K562 (cell line): ENCODE measurements around the gene SLAMF8. TPM values are rescaled to one million over a fixed set of nuclear protein-coding genes. Genes with fewer than 3 reads are reported as not detected.

Source experiments
- CBFB ChIP-seq: sonication (generic); formaldehyde crosslinking; IDR thresholded peaks from 2 replicates; pipeline ENCODE4 v1.4.0; 2020; ENCODE audit warnings: mild to moderate bottlenecking, missing genetic modification reagents
- FOXA3 ChIP-seq, 2 experiments: fragments of 450-650 bp in 1 of 2; sonication (generic) in 1 of 2; formaldehyde crosslinking; IDR thresholded peaks in 1 of 2; conservative IDR thresholded peaks in 1 of 2; 2 replicates each; pipeline versions ENCODE4 v1.4.0 to v1.8.0; 2020 to 2022; ENCODE audit warnings: mild to moderate bottlenecking in 2 of 2, missing genetic modification reagents in 1 of 2
- TFAM ChIP-seq: fragments of 250-450 bp; sonication (Bioruptor Pico); conservative IDR thresholded peaks from 2 replicates; pipeline ENCODE4 v1.5.0; 2021; ENCODE audit warnings: mild to moderate bottlenecking, moderate library complexity
- ZNF121 ChIP-seq: sonication (generic); formaldehyde crosslinking; conservative IDR thresholded peaks from 2 replicates; pipeline ENCODE4 v1.8.0; 2022; ENCODE audit warnings: missing genetic modification reagents
- polyA plus RNA-seq, 8 experiments: library from polyadenylated mRNA; depleted of rRNA in 4 of 8; stranded (reverse) in 5 of 8; unstranded in 3 of 8; fragments of >200 nt; fragmentation: Nextera tagmentation in 2 of 8; fragmentation: Illumina TruSeq in 1 of 8; extraction: Ambion mirVana in 2 of 8; extraction: Trizol in 1 of 8; gene quantifications; 2 replicates each; pipeline versions ENCODE4 v1.2.1 to v1.2.3, GENCODE V29; 2011 to 2014; ENCODE audit warnings: inconsistent platforms in 1 of 8, missing spikeins in 1 of 8
- total RNA-seq, 7 experiments: library from RNA; depleted of rRNA in 6 of 7; stranded (reverse); fragments of >200 nt in 6 of 7; fragmentation: Illumina TruSeq in 2 of 7; extraction: Trizol in 2 of 7; gene quantifications; 2 replicates each; pipeline versions ENCODE4 v1.2.1 to v1.2.3, GENCODE V29; 2011 to 2021; ENCODE audit warnings: low replicate concordance in 1 of 7
- TF ChIP-seq, protein P1 (sequence below), 2 experiments: fragments of 450-650 bp; IDR thresholded peaks; 2 replicates each; pipeline ENCODE4 v1.6.1; 2016; ENCODE audit warnings: mild to moderate bottlenecking in 2 of 2, borderline replicate concordance in 1 of 2, low read depth in 1 of 2, moderate library complexity in 1 of 2
- TF ChIP-seq, protein P2 (sequence below): sonication (generic); formaldehyde crosslinking; IDR thresholded peaks from 2 replicates; pipeline ENCODE4 v1.8.1; 2023; ENCODE audit warnings: mild to moderate bottlenecking, missing genetic modification reagents, moderate library complexity
- TF ChIP-seq, protein P3 (sequence below): sonication (generic); formaldehyde crosslinking; IDR thresholded peaks from 2 replicates; pipeline ENCODE4 v1.4.0; 2020; ENCODE audit warnings: mild to moderate bottlenecking, missing genetic modification reagents

SLAMF8 gene
- total and polyA plus RNA-seq, 9 of the 15 experiments (the other 6 are each of a cell fraction or from before 2014, with no cell fraction given) = not detected

DNA sequence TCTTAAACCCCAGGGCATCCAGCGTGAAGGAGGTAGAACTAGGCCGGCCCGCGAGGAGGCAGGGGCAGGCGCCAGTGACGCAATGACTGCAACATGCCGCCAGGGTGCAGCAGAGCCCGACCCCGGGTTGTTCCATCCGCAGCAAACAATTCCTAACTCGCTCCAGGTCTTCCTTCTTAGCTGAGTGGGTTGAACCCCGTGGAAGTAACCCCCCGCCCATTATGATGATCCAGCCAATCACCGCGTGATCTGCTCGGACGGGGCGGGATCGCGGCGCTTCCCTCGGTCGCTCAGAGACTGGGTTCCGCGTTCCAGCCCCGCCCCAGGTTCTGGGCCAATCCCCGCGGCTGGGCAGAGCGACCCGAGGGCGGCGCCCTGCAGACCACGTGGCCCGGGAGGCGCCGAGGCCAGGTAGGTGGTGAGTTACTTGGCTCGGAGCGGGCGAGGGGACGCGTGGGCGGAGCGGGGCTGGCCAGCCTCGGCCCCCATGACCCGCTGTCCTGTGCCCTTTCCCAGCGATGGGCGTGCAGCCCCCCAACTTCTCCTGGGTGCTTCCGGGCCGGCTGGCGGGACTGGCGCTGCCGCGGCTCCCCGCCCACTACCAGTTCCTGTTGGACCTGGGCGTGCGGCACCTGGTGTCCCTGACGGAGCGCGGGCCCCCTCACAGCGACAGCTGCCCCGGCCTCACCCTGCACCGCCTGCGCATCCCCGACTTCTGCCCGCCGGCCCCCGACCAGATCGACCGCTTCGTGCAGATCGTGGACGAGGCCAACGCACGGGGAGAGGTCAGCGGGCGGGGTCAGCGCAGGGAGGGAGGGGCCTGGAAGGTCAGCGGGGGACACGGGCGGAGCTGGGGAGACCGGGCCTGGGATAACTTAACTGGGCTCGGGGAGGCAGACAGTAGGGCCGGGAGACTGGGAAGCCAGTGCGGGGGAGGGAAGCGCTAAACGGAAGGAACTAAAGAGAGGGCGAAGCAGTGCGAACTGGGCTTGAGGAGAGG is 45.8 kb upstream of the SLAMF8 start, which contains the start of gene DUSP23 (continued):
- TF ChIP-seq, protein P1, sequence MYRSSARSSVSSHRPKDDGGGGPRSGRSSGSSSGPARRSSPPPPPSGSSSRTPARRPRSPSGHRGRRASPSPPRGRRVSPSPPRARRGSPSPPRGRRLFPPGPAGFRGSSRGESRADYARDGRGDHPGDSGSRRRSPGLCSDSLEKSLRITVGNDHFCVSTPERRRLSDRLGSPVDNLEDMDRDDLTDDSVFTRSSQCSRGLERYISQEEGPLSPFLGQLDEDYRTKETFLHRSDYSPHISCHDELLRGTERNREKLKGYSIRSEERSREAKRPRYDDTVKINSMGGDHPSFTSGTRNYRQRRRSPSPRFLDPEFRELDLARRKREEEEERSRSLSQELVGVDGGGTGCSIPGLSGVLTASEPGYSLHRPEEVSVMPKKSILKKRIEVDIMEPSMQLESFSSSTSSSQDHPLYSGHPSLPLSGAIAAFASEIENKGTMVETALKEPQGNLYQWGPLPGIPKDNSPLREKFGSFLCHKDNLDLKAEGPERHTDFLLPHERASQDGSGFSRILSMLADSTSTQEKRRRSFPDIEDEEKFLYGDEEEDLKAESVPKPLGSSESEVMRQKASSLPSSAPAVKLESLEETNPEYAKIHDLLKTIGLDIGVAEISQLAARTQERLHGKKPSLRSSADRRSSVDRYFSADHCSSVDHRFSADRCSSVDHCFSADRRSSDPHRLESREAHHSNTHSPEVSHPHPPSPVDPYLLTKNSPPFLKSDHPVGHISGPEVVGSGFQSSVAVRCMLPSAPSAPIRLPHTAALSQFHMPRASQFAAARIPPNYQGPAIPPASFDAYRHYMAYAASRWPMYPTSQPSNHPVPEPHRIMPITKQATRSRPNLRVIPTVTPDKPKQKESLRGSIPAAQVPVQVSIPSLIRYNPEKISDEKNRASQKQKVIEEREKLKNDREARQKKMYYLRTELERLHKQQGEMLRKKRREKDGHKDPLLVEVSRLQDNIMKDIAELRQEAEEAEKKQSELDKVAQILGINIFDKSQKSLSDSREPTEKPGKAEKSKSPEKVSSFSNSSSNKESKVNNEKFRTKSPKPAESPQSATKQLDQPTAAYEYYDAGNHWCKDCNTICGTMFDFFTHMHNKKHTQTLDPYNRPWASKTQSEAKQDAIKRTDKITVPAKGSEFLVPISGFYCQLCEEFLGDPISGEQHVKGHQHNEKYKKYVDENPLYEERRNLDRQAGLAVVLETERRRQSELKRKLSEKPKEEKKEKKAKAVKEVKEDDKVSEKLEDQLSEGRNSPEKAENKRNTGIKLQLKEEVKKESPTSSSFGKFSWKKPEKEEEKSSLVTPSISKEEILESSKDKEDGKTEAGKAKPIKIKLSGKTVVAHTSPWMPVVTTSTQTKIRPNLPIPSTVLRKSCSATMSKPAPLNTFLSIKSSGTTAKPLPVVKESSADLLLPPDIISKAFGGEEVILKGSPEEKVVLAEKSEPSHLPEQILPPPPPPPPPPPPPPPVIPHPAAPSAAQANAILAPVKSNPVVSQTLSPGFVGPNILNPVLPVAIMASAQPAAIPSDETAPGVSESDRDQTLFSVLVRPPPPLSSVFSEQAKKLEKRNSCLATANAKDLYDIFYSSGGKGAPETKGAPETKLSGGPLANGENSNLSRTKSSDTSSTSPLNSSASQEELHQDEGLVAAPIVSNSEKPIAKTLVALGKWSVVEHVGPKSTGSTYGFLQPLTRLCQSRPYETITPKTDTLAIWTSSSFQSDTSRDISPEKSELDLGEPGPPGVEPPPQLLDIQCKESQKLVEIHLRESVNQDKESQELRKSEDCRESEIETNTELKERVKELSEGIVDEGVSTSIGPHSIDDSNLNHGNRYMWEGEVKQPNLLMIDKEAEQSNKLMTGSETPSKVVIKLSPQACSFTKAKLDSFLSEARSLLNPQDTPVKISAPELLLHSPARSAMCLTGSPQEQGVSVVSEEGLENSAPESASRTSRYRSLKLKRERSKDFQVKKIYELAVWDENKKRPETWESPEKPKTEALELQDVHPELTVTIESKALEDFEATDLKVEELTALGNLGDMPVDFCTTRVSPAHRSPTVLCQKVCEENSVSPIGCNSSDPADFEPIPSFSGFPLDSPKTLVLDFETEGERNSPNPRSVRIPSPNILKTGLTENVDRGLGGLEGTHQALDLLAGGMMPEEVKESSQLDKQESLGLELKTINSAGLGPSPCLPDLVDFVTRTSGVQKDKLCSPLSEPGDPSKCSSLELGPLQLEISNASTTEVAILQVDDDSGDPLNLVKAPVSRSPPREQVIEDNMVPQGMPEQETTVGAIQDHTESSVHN (IDR thresholded peaks at IDR 0.05; ENCODE audit: borderline replicate concordance in 1 of 2, low read depth in 1 of 2) = no peak
- no peak for TF ChIP-seq ZNF121 (CRISPR knock-in tag)
- TF ChIP-seq, protein P2, sequence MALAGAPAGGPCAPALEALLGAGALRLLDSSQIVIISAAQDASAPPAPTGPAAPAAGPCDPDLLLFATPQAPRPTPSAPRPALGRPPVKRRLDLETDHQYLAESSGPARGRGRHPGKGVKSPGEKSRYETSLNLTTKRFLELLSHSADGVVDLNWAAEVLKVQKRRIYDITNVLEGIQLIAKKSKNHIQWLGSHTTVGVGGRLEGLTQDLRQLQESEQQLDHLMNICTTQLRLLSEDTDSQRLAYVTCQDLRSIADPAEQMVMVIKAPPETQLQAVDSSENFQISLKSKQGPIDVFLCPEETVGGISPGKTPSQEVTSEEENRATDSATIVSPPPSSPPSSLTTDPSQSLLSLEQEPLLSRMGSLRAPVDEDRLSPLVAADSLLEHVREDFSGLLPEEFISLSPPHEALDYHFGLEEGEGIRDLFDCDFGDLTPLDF (CRISPR knock-in tag) = no peak
- TF ChIP-seq TFAM (CRISPR knock-in tag) = no peak
- 0 out of 4 replicates have a peak, but pooled peaks of 1 of the 2 experiments have one; percentile 45 for TF ChIP-seq FOXA3 (CRISPR knock-in tag; conservative IDR thresholded peaks at IDR 0.05 in 1 of 2, IDR thresholded peaks at IDR 0.05 in 1 of 2)
- no peak for TF ChIP-seq CBFB
- TF ChIP-seq, protein P3, sequence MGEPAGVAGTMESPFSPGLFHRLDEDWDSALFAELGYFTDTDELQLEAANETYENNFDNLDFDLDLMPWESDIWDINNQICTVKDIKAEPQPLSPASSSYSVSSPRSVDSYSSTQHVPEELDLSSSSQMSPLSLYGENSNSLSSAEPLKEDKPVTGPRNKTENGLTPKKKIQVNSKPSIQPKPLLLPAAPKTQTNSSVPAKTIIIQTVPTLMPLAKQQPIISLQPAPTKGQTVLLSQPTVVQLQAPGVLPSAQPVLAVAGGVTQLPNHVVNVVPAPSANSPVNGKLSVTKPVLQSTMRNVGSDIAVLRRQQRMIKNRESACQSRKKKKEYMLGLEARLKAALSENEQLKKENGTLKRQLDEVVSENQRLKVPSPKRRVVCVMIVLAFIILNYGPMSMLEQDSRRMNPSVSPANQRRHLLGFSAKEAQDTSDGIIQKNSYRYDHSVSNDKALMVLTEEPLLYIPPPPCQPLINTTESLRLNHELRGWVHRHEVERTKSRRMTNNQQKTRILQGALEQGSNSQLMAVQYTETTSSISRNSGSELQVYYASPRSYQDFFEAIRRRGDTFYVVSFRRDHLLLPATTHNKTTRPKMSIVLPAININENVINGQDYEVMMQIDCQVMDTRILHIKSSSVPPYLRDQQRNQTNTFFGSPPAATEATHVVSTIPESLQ (CRISPR knock-in tag) = peak; percentile 95; the same call in 1 of the 2 replicates
